Measurements from ENCODE around the gene SLC38A3.
"Not testable (repeated sequence)": the region's sequence is repeated elsewhere in the genome, so short reads cannot be mapped to it uniquely, and the experiment has no call there.

The SLC38A3 gene

DNA sequence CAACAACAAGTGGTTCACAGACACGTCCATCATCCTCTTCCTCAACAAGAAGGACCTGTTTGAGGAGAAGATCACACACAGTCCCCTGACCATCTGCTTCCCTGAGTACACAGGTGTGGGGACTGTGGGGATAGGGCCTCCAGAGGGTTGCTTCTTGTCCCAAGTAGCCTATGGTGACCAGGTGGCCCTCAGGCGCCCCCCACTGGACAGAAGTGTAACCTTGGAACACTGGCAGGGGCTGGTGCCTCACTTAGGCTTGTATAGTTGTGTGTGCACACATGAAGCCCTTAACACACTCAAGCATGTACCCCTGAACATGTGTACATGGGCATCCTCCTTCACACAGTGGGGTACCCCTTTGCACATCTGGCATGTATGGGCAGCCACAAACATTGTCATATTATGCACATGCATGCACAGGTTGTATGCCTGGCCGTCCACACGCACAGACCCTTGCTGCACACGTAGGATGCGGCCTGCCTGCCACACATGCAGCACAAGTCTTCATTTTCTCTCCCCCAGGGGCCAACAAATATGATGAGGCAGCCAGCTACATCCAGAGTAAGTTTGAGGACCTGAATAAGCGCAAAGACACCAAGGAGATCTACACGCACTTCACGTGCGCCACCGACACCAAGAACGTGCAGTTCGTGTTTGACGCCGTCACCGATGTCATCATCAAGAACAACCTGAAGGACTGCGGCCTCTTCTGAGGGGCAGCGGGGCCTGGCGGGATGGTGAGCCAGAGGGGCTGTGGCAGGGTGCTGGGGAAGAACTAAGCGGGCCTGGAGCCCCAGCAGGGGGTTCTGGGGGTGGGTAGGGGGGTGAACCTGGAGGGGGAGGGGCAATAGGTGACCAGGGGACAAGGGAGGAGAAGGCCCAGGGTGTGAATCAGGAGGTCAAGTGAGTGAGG lies 52.2 kb downstream of the SLC38A3 start:
- no peak for DNase-seq

DNA sequence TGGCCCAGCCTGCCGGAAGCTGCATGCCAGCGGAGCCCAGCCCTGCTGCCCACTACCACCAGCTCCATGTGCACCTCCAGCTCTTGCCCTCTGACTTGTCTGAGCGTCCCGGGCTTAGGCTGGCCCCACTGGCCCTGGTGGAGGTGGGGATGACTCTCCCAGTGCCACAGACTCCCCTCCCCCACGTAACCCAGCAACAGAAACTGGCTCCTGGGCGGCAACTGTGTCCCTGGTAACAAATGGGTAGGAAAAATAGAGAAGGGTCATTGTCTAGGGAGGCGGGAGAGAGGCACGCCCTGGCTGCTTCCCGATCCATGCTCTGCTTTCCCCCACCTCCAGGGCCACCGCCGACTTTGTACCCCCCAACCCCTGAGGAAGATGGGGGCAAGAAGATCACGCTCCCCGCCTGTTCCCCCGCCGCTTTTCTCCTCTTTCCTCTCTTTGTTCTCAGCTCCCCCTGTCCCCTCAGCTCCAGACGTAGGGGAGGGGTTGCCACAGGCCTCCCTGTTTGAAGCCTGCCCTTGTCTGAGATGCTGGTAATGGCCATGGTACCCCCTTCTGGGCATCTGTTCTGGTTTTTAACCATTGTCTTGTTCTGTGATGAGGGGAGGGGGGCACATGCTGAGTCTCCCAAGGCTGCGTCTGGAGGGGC lies 53.1 kb downstream of the SLC38A3 start:
- DNase-seq: peak; percentile 61

DNA sequence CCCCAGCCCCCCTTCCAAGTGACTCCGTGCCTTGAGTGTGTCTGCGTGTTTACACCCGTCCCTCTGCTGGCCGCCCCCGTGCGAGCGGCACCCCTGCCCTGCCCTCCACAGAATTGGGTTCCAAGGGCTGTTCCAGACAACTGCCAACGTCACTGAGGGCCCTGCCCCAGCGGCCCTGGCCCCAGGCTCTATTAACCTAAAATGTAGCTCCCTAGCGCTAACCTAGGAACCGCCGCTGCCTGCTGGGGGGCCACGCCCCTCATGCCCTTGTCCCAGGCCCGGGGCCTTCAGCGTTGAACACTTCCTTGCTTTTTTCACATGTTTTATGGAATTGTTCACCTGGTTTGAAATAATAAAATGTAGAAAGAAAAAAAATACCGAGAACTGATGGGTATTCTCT lies 53.9 kb downstream of the SLC38A3 start:
- DNase-seq: no peak

DNA sequence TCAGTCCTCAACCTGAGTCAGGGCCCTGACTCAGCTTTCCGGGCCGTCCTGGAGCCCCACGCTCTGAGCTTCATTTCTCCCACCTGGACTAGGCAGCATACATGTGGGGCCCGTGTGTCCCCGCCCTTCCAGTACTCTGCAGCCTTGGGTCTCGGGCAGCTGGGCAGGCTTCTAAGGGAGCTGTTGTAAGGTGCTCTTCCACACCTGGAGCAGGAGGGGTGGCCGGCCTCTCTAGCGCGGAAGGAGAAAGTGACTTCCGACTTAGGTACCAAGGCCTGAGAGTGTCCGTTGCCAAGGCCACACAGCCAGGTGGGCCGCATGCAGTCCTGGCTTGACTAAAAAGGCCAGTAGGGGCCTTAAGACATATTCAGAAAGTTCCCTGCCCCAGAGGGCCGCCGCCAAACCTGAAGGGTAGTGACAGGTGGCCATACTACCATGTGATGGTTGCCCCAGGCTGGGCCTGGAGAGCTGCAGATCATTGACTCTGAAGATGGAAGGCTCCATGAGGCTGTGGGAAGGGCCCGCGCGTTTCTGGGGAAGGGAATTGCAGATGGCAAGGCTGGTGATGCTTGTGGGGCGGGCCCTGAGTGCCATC lies 54.5 kb downstream of the SLC38A3 start:
- no peak for DNase-seq

DNA sequence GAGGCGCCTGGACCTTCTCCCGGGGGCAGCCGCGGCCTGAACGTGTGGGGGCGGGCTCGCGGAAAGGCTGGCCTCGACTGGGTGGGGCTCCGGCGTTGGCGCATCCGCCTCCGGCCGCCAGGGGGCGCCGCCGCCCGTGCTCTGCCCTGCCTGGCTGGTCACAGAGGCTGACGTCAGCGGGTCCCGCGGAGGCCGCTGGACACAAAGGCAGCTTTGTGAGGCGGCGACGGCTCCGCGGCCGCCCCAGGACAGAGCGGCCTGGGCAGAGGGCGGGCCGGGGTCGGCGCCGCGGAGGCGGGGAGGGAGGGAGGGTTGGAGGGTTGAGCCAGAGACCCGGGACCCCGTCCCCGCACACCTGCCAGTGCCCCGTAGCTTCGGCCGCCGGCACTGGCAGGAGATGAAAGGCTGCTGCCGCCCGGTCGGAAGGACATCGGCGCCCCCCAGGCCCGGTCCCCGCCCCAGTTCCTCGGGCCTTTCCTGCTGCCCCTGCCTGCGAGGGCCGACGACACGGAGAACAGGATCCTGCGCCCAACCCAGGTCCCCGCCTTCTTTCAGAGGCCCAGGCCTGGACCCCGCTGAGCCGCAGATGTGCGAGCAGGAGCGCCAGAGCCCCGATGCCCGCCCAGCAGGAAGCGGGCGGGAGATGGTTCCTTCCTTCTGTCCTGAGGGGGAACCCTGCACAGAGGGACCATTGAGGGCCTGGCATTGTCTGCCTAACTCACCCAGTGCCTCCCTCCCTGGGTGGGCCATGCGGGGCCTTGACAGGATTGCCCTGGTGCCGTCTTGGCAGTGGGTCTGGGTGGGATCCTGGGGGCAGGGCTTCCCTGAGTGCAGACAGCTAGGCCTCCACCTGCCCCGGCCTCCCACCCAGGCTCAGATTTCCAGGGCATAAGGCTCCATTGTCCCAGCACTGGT lies 55.2 kb downstream of the SLC38A3 start:
- DNase-seq: peak; percentile 49

DNA sequence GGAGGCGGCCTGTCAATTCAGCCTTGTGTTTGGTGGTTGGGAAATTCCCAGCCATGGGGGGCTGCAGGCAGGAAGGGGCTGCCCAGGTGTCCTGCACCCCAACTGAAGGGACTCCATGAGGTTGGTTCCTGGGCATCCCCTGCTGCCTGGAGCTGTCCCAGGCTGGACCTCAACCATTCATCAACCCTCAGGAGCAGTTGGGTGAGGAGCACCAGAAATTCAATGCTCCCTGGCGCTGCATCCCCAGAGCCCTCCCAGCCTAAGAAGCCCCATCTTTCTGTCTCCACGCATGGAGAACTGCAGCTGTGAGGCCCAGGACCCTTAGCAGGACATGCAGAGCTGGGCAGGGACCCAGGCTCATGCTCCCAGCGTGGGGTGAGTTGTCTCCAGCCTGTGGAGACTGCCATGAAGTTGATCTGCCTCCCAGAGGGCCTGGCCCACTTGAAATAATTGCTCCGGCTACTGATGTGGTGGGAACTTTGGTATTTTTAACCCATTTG lies 55.9 kb downstream of the SLC38A3 start:
- DNase-seq: no peak

DNA sequence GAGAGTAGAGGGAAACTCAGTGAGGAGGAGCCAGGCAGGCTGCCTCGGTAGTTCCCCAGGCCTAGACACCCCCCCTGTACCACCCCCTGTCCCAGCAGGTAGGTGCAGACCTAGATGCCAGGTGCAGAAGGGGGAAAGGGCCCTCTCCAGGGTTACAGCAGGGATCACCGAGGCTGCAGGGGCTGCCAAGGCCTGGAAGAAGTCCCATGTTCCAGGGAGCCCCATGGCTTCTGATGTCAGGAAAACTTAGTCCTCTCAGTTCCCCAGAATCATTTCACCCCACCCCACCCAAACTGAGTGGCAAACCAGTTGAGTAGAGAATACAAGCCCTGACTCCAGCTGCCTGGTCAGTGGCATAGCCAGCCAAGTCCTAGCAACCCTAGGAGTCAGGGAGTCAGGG lies 56.4 kb downstream of the SLC38A3 start:
- no peak for DNase-seq

DNA sequence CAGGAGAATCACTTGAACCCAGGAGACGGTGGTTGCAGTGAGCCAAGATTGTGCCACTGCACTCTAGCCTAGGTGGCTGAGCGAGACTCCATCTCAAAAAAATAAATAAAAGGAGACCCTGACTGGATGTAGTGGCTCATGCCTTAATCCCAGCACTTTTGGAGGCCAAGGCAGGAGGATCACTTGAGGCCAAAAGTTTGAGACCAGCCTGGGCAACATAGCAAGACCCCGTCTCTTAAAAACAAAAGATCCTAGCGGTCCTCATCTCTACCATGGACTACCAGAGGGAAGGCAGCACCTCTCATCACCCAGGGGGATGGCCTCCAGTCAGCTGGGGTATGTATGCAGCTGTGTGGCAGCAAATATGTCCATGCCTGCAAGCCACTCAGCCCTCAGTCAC lies 57.1 kb downstream of the SLC38A3 start:
- not testable (repeated sequence) for DNase-seq

DNA sequence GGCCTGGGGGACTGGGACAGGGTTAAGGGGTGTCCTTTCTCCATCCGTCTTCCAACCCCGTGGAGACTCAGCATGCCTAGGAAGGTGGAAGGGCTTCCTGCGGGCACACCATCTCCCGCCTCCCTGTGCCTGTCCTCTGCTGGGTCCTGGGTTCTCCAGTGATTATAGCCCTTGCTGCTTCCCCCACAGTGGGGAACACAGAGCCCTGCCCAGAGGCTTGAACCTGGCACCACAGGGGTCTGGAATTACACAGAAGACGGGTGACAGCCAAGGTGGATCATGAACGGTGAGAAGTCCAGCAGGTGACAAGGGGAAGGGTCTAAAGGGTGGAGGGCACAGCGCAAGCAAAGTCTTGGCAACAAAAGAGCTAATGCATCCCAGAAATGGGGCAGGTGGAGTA lies 57.7 kb downstream of the SLC38A3 start:
- DNase-seq: no peak

DNA sequence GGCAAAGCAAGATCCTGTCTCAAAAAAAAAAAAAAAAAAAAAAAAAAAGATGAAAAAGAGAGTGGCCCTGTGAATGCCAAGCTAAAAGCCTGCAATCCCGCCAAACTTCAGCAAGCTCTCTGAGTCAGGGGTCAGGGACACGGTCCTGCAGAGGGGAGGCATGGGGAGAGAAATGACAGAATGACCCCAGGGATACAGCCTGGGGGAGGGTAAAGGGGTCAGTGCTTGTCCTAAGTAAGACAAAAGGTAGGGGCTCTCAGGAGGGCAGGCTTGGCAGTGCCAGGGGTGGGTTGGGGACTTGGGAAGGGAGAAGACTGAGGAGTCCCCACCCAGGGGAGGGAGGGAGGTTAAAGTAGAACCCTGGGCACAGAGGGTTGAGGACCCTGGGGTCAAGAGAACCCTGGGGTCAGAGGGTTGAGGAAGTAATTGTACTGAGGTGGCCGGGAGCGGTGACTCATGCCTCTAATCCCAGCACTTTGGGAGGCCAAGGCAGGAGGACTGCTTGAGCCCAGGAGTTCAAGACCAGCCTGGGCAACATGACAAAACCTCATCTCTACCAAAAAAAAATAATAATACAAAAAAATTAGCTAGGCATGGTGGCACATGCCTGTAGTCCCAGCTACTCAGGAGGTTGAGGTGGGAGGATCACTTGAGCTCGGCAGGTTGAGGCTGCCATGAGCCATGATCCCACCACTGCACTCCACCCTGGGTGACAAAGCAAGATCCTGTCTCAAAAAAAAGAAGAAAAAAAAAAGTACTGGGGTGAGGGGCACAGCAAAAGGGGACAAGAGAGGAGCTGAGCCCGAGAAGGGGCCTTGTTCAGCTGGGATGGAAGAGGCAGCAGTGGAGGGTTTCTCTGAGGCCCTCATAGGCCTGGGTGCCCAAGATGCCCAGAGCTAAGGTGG lies 58.7 kb downstream of the SLC38A3 start:
- no peak for DNase-seq

DNA sequence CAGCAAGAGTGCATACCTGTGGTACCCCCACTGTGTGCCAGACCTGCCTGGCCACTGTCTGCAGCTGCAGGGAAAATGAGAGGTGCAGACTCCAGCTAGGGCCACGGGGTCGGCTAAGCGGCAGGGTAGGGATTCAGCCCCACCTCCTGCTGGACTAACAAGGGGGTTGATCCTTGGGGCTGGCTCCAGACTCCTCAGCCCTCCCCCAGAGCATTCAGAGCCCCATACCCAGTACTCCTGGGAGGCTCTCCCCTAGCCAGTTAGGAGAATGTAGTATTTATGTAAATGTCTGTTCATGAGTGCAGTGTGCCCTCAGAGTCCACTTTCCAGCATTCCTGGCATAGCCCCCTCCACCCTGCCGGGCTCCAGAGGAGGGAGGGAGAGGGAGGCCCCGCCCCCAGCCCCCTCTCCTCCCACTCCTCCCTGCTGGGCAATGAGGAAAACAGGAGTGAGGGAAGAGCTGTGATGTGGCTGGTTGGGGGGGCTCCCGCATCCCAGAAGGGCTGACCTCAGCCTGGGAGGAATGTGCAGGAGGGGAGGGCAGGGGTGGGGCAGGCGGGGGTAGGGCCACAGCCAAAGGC lies 59.4 kb downstream of the SLC38A3 start:
- peak; percentile 81 for DNase-seq

DNA sequence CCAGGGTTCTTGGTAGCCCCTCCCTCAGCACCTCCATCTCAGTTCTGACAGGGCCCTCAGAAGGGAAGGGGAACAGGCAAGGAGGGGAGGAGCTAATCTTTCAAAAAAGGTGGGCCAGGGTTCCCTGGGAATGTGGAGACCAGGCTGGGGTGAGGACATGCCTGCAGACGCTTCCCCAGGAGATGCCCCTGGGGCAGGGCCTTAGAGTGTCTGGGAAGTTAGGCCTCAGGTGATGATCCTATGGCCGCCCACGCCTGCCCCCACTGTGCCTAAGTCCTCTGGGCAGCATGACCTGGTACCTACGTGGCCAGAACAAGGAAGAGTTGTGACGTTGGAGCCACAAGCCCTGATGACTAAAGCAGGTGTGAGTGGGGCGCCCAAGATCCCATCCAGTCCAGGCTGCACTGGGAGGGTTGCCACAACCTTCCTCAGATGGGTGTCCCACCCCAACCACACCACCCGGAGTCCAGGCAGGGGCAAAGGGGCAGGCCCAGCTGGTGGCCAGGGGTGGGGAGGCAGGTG lies 60.0 kb downstream of the SLC38A3 start:
- no peak for DNase-seq

DNA sequence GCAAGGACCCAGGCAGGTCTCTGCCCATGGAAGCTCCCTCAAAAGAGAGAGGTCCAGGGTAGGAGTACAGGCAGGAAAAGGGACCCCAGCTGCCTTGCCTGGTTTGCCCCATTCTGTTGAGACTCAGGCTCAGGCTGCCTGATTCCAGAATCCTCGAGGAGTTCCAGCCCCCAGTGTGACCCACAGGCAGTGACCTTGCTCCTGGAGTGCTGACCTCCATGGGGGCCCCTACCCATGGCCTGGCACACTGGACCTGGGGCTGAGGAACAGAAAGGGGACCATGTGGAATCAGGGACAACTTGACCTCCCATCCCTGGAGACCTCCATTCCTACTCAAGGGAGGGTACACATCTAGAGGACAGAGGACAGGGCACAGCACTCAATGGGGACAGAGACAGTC lies 60.5 kb downstream of the SLC38A3 start:
- DNase-seq: no peak

DNA sequence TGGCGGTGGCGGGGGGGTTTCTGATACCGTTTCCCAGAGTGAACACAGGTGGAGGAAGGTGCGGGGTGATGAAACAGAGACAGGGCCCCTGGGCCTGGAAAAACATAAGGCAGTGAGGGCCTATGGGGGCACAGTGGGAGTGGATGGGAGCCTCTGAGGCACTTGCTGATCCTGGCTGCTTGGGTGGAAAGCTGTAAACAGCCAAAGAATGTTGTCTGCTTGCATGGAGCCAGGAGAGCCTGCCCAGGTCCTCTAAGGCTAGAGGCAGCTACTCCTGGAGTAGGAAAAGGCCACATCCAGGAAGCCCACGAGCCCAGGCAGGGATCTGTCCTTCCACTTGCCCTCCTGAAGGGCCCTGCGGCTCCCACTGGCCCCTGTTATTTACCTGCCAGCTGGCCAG lies 60.9 kb downstream of the SLC38A3 start:
- no peak for DNase-seq

DNA sequence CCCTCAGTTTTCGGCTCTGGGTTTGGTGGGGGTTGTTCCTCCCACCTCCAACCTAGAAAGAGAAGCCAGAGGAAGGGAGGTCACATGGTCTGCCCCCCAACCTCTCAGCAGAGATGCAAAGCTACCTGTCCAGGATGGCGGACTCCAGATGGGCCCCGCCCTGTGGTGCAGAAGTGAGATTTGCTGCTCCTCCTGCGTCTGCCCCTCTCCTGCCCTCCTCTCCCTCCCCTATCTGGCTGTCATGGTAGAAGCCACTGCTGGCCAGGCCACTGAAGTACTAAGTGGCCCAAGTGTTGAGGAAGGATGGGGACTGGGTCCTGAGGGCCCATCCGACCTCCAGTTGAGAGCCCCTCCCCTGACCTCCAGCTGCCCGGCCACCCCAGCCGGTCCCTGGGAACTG lies 61.8 kb downstream of the SLC38A3 start:
- no peak for DNase-seq

DNA sequence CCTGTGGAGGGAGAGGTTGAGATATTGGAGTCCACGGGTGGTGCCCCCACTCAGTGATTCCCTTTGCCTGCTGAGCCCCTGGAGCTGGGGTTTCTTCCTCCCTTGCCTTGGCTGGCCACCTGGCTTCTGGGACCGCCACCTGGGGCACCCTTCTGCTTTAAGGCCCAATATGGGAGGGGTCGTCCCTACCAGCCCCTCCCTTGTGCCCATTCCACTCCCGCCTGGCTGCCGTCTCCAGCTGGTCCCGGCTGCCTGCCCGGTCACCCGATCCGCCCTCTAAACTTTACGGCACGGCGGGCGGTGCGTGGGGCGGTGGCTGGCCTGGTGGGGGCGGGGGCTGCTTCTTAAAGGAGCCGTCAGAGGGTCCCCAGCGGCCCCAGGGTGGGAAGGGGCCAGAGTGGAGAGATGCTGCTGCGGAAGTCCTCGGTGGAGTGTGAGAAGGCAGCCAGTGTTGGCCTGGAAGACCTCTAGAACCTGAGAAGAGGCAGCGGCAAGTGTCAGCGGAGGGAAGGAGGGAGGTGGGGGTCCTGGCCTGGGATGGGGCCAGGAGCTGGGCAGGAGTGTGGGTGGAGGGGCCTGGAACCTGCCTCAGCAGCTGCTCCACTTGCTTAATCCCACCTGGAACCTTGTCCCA lies 62.3 kb downstream of the SLC38A3 start:
- no peak for DNase-seq

DNA sequence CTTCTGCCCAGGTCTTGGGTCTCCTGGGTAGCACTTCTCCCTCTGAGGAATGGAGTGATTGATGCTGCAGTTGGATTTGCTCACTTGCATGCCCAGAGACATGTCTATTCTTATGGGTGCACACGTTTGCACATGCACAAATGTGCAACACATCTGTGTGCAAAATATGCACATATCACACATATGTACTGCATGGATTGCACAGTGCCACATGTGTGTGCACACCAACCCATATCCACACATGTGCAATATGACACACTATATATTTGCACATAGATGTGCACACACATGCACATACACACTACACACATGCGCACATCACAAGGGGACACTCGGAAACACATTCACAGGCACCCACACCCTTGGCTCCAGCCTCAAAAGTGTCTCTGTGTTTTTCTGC lies 63.2 kb downstream of the SLC38A3 start:
- no peak for DNase-seq

DNA sequence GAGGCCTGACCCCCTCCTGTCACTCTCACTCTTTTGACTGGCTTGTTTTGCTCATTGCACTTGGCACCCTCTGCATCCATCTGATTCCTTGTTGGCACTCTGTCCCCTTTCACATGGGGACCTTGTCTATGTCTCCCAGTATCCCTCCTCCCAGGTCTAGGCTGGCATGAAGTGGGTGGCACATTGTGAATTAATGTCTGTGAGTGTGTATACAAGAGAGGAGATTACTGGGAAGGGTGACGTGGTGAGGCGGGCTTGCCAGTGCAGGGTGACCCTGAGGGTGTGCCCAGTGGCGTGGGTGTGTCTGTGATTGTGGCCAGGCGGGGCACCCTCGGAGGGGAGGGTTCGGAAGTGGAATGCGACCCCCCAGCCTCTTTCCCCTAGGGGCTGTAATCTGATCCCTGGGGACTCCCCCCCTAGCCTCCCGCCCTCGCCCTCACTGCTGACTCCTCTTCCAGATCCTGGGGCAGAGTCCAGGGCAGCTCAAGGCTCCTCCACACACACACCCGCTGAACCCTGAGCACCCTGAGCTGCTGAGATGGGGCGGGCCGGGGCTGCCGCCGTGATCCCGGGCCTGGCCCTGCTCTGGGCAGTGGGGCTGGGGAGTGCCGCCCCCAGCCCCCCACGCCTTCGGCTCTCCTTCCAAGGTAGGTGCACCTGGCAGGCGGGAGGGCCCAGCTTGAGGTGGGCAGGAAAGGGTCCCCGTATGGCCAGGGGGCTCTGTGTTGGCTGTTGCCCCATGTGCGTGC lies 63.8 kb downstream of the SLC38A3 start, which contains the start of gene SEMA3B:
TSS of gene SEMA3B (plus strand) at position 445 of the 749 bp plus-strand sequence. CDS start at position 539, 94 bp downstream.
- no peak for DNase-seq

DNA sequence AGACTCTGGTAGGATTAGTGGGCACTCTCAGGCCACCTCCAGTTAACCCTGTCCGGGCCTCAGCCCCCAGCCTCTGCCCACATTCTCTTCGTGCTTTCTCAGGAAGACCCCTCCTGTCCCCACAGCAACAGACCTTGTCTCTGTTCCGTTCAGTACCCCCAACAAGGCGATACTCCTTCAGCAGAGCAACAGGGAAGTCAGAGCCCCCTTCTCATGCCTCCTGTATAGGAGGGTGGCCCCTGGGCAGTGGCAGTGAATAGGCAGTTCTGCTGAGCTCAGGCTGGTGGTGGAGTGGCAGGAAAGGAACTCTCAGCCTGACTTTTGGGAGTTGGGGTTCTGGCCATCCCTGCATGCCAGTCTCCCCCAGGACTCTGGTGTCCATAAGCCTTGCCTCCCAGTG lies 64.4 kb downstream of the SLC38A3 start:
- no peak for DNase-seq

Data from NCI-H2227 treated with DMSO at 0.1 percent for 48 hours (cell line).